DMS53 treated with DMSO at 0.1 percent for 48 hours (cell line): ENCODE data around the gene CYP8B1.
"Not testable (repeated sequence)": the region's sequence is repeated elsewhere in the genome, so short reads cannot be mapped to it uniquely, and the experiment has no call there.

Experiments used
- DNase-seq: peaks from one replicate; lab custom pipeline; 2025; ENCODE audit not compliant: unreplicated experiment; lab: John Stamatoyannopoulos, UW

CYP8B1 gene

GRCh38 chr3:42887084-42887483 lies 11.4 kb upstream of the CYP8B1 start:
- no peak for DNase-seq

GRCh38 chr3:42886294-42886822 lies 10.7 kb upstream of the CYP8B1 start:
- no peak for DNase-seq

- DNase-seq = no peak
These were observed 8.6 kb upstream of the CYP8B1 start for GRCh38 chr3:42884324-42884723.

GRCh38 chr3:42883251-42883930 lies 7.7 kb upstream of the CYP8B1 start:
- not testable (repeated sequence) for DNase-seq

- peak; percentile 13 for DNase-seq
These were observed 5.1 kb upstream of the CYP8B1 start for GRCh38 chr3:42880601-42881451.

- no peak for DNase-seq
These were observed 4.5 kb upstream of the CYP8B1 start for GRCh38 chr3:42880183-42880582.

GRCh38 chr3:42877881-42878280 lies 2.2 kb upstream of the CYP8B1 start:
- no peak for DNase-seq

- no peak for DNase-seq
These were observed 1.5 kb upstream of the CYP8B1 start for GRCh38 chr3:42876940-42877720.

- no peak for DNase-seq
These were observed 722 bp upstream of the CYP8B1 start for GRCh38 chr3:42876401-42876800.

- DNase-seq = no peak
These were observed 930 bp downstream of the CYP8B1 start for GRCh38 chr3:42874749-42875148.

GRCh38 chr3:42873221-42873982 lies 2.3 kb downstream of the CYP8B1 start:
- no peak for DNase-seq

- no peak for DNase-seq
These were observed 3.0 kb downstream of the CYP8B1 start for GRCh38 chr3:42872718-42873117.

- DNase-seq = no peak
These were observed 4.0 kb downstream of the CYP8B1 start for GRCh38 chr3:42871592-42872196.

- no peak for DNase-seq
These were observed 6.8 kb downstream of the CYP8B1 start for GRCh38 chr3:42868841-42869240.

- no peak for DNase-seq
These were observed 8.5 kb downstream of the CYP8B1 start for GRCh38 chr3:42867138-42867537.

GRCh38 chr3:42865256-42865655 lies 10.4 kb downstream of the CYP8B1 start:
- no peak for DNase-seq

GRCh38 chr3:42864321-42864950 lies 11.2 kb downstream of the CYP8B1 start:
- no peak for DNase-seq

- no peak for DNase-seq
These were observed 19.1 kb downstream of the CYP8B1 start for GRCh38 chr3:42856544-42856943.

GRCh38 chr3:42855547-42856380 lies 19.9 kb downstream of the CYP8B1 start:
- no peak for DNase-seq
